ENCODE measurements around the gene LEFTY2. TPM values are rescaled to one million over a fixed set of nuclear protein-coding genes. Genes with fewer than 3 reads are reported as not detected.
A peak's percentile ranks its signal among the peaks of the same experiment; 100 is the strongest.

Gene LEFTY2
- total and polyA plus RNA-seq, 2 of the 4 experiments (the other 2 are of a cell fraction) = not detected

DNA sequence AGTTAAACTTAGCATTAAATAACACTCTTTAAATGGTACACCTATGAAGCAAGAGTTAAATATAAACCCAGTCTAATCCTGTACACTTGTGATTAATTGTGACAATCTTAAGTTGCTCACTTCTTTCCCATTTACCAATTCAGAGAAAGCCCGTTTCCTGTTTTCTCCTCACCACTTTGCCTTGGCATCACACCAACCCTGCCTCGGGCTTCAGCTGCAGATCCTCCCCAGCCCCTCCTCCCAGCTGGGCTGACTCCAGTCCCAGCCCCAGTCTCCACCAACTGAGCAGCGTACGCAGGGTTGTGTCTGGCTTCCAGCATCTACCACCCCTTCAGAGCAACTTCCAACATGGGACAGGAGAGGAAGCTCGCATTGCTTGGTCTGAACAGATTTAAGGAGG, 21.1 kb downstream of the LEFTY2 start:
- Histone ChIP-seq H3K18ac (ENCODE audit: low read depth, low read length) (no peak overlapping the region), H2BK5ac (ENCODE audit: low read depth, low read length, poor library complexity, severe bottlenecking) (no peak overlapping the region), H3K9ac (ENCODE audit: low read depth, low read length) (no peak overlapping the region), H3K9me1 (ENCODE audit: insufficient read depth, low read length) (peaks cover 21% of the 10 kb centered on the region), H4K8ac (ENCODE audit: low read depth in 2 of 2, low read length in 2 of 2) (no peak overlapping the region), H3K27ac (ENCODE audit: insufficient read depth, low read length) (no peak overlapping the region), H3K9me3 (ENCODE audit: control insufficient read depth, insufficient read depth, low read length) (no peaks in the 10 kb centered on the region), H3K4me1 (ENCODE audit: control insufficient read depth, insufficient read depth, low read length) (peaks cover 5% of the 10 kb centered on the region; the same call in 1 of the 2 replicates), H4K91ac (ENCODE audit: insufficient read depth, low read depth, low read length) (no peak overlapping the region), H3K27me3 (ENCODE audit: control insufficient read depth, insufficient read depth, low read length) (no peaks in the 10 kb centered on the region), H3K79me1 (ENCODE audit: low read depth in 1 of 2, low read length in 2 of 2) (peaks cover 17 to 49% of the 10 kb centered on the region in 2 experiments), H2BK20ac (ENCODE audit: low read depth, low read length) (no peak overlapping the region), H2BK120ac (ENCODE audit: low read depth, low read length) (no peak overlapping the region), H3K56ac (ENCODE audit: extremely low read depth, insufficient read depth, low read length) (no peak overlapping the region), H4K5ac (ENCODE audit: low read depth, low read length) (no peak overlapping the region), H3K4me3 (ENCODE audit: insufficient read depth, low read depth, low read length) (no peak overlapping the region), H3K14ac (replicated peaks; ENCODE audit: low read depth, low read length) (no peak overlapping the region), H3K4me2 (ENCODE audit: low read depth, low read length) (no peak overlapping the region), H2BK15ac (ENCODE audit: low read depth, low read length) (no peak overlapping the region), H2AK9ac (replicated peaks; ENCODE audit: low read depth, low read length, poor library complexity) (no peak overlapping the region), H3K23ac (ENCODE audit: low read depth, low read length) (no peak overlapping the region), H2AFZ (replicated peaks; ENCODE audit: low read length, poor library complexity) (no peak overlapping the region), H3K4ac (ENCODE audit: low read depth, low read length) (no peak overlapping the region), H4K20me1 (ENCODE audit: insufficient read depth, low read length) (peaks cover 6% of the 10 kb centered on the region), H3K36me3 (ENCODE audit: control insufficient read depth, insufficient read depth, low read length) (peaks cover 32% of the 10 kb centered on the region), H2AK5ac (ENCODE audit: low read depth, low read length) (no peak overlapping the region)
- BruUV-seq (replicated peaks) = no TSS peak
- intact Hi-C loops (cut with micrococcal nuclease) (loop anchor here (5.0 kb wide), 2 partner anchors 57 to 263 kb away; no protein-coding TSS in a partner anchor), dilution Hi-C loops (cut with HindIII; ENCODE audit: low sequenced_read_pairs, unreplicated experiment) (no loop called here), in situ Hi-C loops (cut with MboI; ENCODE audit: low sequenced_read_pairs) (no loop called here)
- ChIA-PET POLR2A (ENCODE audit: unreplicated experiment) (no interaction called here), CTCF (interaction anchor here (0.5 to 0.7 kb wide), 2 partner anchors 11 to 56 kb away, joined by 3 read pairs; no protein-coding TSS in a partner anchor)
- peak; percentile 77 for DNase-seq
- TF ChIP-seq CEBPB (IDR thresholded peaks at IDR 0.05; ENCODE audit: low read depth, low read length) (peak; percentile 27; the same call in 1 of the 2 replicates), POLR2A (IDR thresholded peaks at IDR 0.05; ENCODE audit: low read depth, low read length) (no peak)
- no CpG with 5 or more reads among the region's 5 CpGs for WGBS, 2 experiments (ENCODE audit: extremely low coverage in 2 of 2, insufficient read length in 1 of 2)
- ATAC-seq (ENCODE audit: low read depth) = peak; percentile 18
